BE2C (cell line): ENCODE results near the gene SEMA3G. TPM values are rescaled to one million over a fixed set of nuclear protein-coding genes. Genes with fewer than 3 reads are reported as not detected.

Source experiments
- DNase-seq: peaks from one replicate; pipeline ENCODE4 v3.0.0-alpha.2; 2020
- H3K27me3 ChIP-seq: fragments of 250-450 bp; sonication (Bioruptor Pico); 2 replicates; pipeline ENCODE4 v1.5.1; 2020; ENCODE audit warnings: mild to moderate bottlenecking
- H3K36me3 ChIP-seq: fragments of 250-450 bp; sonication (Bioruptor Pico); 2 replicates; pipeline ENCODE4 v1.5.1; 2020; ENCODE audit warnings: mild to moderate bottlenecking
- H3K4me1 ChIP-seq: fragments of 250-450 bp; sonication (Bioruptor Pico); 2 replicates; pipeline ENCODE4 v1.5.1; 2020
- H3K4me3 ChIP-seq: 2 replicates; pipeline ENCODE4 v1.5.1; 2011; ENCODE audit warnings: low read depth, low read length
- H3K9me3 ChIP-seq: fragments of 250-450 bp; sonication (Bioruptor Pico); 2 replicates; pipeline ENCODE4 v1.5.1; 2020
- CTCF ChIP-seq: IDR thresholded peaks from 2 replicates; pipeline ENCODE4 v1.5.1; 2012; ENCODE audit warnings: mild to moderate bottlenecking, low read depth, low read length
- polyA plus RNA-seq: library from polyadenylated mRNA; unstranded; fragments of >200 nt; gene quantifications from one replicate; pipeline ENCODE4 v1.2.1, GENCODE V29; 2012; ENCODE audit warnings: low read depth, missing spikeins; ENCODE audit not compliant: insufficient read length, insufficient read depth

SEMA3G gene
- polyA plus RNA-seq, result 19.0 TPM

GRCh38 chr3:52444860-52445793 is at the start of gene SEMA3G:
TSS of gene SEMA3G (minus strand) at chr3:52445103. CDS start at chr3:52445027, 76 bp downstream.
- Histone ChIP-seq H3K4me1 (no peaks in the 10 kb centered on the region), H3K27me3 (no peaks in the 10 kb centered on the region), H3K36me3 (no peaks in the 10 kb centered on the region), H3K4me3 (no peak within 1 kb of the TSS), H3K9me3 (no peaks in the 10 kb centered on the region)
- peak; percentile 78 for DNase-seq
- peak; percentile 27 for TF ChIP-seq CTCF

- H3K27me3 ChIP-seq, result no peaks in the 10 kb centered on the region
- H3K4me1 ChIP-seq, result no peaks in the 10 kb centered on the region
- no peak overlapping the region for H3K4me3 ChIP-seq
- no peak for TF ChIP-seq CTCF
- no peak for DNase-seq
- H3K36me3 ChIP-seq, result no peaks in the 10 kb centered on the region
- no peaks in the 10 kb centered on the region for H3K9me3 ChIP-seq
Observed at GRCh38 chr3:52494445-52494844, 49.5 kb upstream of the SEMA3G start.

GRCh38 chr3:52493232-52494017 is 48.5 kb upstream of the SEMA3G start:
- Histone ChIP-seq H3K36me3 (peaks cover 3% of the 10 kb centered on the region; the same call in 1 of the 2 replicates), H3K4me3 (no peak overlapping the region), H3K9me3 (no peaks in the 10 kb centered on the region), H3K4me1 (no peaks in the 10 kb centered on the region), H3K27me3 (no peaks in the 10 kb centered on the region)
- TF ChIP-seq CTCF, result no peak
- no peak for DNase-seq

GRCh38 chr3:52492059-52492458 is 47.2 kb upstream of the SEMA3G start:
- DNase-seq, result no peak
- no peaks in the 10 kb centered on the region for H3K4me1 ChIP-seq

GRCh38 chr3:52490939-52491526 is 46.1 kb upstream of the SEMA3G start:
- no peak overlapping the region for H3K4me3 ChIP-seq
- H3K9me3 ChIP-seq, result no peaks in the 10 kb centered on the region
- TF ChIP-seq CTCF, result no peak
- no peak for DNase-seq
- no peaks in the 10 kb centered on the region for H3K27me3 ChIP-seq
- peaks cover 3% of the 10 kb centered on the region; the same call in 1 of the 2 replicates for H3K36me3 ChIP-seq
- H3K4me1 ChIP-seq, result no peaks in the 10 kb centered on the region

More at GRCh38 chr3:52492059-52492458, 47.2 kb upstream of the SEMA3G start:
- H3K9me3 ChIP-seq, result no peaks in the 10 kb centered on the region
- peaks cover 3% of the 10 kb centered on the region; the same call in 1 of the 2 replicates for H3K36me3 ChIP-seq
- no peak for TF ChIP-seq CTCF
- H3K27me3 ChIP-seq, result no peaks in the 10 kb centered on the region
- H3K4me3 ChIP-seq, result no peak overlapping the region
